Measurements from ENCODE around the gene SFSWAP. TPM values are rescaled to one million over a fixed set of nuclear protein-coding genes. Genes with fewer than 3 reads are reported as not detected.

SFSWAP gene
- total RNA-seq, 1 donor from 2014 or later: 24.3 TPM

DNA sequence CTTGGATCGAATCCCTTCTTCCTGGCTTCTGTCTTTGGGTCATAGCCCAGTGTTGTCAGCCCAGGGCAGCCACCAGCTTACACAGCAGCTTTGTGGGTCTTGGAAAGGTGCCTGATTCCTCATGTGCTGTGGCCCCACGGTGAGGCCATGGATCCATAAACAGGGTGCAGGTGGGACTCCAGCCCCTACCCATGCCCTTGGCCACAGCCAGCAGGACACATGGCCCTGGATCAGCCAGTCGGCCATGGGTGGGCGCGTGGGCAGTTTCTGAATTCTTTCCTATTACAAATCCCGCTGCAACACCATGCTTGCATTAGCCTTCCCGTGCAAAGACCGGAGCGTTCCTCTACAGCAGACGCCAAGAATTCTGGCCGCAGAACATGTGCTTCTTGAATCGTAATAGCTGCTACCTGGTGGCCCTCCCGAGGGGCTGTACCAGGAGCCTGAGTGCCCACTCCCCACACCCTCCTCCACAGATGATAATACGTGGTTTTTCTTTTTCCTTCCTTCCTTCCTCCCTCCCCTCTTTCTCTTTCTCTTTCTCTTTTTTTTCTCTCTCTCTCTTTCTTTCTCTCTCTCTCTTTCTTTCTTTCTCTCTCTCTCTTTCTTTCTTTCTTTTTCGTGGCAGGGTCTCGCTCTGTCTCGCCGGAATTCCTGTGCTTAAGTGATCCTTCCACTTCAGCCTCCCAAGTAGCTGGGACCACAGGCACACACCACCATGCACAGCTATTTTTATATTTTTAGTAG lies 114.4 kb downstream of the SFSWAP start:
- no peak for DNase-seq (ENCODE audit: low read depth)
- no peak overlapping the region for H3K4me3 ChIP-seq (ENCODE audit: low read depth, low read length)

DNA sequence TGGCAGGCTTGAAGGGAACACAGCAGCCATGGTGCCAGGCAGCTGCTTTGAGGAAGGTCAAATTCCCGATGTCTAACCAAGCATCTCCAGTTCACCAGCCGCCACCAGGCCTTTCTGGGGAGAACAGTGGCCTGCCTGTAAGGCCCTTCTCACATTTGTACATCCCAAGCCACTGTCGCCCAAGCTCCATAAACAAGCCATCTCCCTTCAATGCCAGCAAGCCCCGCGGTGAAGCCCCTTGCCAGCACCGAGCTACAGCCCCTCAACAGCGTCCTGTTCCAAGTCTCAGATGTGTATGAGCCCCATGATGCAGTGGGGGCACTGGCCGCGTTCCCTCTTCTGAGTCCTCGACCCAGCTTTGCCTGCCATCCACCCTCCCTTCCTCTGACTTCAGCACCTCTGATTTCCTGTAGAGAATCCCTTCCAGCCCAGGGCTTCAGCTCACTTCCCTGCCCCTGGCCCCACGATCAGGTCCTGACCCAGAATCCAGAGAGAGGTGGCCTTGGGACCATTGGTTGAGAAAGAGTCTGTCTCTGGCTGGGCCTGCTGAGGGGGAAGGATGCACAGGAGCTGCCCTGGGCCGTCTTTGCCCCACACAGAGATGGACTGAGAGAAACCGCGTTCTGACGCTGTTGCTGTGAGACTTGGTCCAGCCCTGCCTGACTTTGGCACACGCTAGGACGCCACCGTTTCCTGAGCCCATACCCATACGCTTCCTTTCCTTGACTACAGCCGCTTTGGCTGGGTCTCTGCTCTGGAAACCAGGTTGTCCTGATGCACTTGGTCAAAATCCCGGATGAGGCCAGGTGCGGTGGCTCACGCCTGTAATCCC lies 115.4 kb downstream of the SFSWAP start:
- TF ChIP-seq, protein P1, sequence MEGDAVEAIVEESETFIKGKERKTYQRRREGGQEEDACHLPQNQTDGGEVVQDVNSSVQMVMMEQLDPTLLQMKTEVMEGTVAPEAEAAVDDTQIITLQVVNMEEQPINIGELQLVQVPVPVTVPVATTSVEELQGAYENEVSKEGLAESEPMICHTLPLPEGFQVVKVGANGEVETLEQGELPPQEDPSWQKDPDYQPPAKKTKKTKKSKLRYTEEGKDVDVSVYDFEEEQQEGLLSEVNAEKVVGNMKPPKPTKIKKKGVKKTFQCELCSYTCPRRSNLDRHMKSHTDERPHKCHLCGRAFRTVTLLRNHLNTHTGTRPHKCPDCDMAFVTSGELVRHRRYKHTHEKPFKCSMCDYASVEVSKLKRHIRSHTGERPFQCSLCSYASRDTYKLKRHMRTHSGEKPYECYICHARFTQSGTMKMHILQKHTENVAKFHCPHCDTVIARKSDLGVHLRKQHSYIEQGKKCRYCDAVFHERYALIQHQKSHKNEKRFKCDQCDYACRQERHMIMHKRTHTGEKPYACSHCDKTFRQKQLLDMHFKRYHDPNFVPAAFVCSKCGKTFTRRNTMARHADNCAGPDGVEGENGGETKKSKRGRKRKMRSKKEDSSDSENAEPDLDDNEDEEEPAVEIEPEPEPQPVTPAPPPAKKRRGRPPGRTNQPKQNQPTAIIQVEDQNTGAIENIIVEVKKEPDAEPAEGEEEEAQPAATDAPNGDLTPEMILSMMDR (conservative IDR thresholded peaks at IDR 0.05; ENCODE audit: low read depth, low read length): no peak
- H3K4me3 ChIP-seq (ENCODE audit: low read depth, low read length): no peak overlapping the region

More for the DNA sequence above, 114.4 kb downstream of the SFSWAP start:
- TF ChIP-seq, protein P1 (conservative IDR thresholded peaks at IDR 0.05; ENCODE audit: low read depth, low read length): no peak

DNA sequence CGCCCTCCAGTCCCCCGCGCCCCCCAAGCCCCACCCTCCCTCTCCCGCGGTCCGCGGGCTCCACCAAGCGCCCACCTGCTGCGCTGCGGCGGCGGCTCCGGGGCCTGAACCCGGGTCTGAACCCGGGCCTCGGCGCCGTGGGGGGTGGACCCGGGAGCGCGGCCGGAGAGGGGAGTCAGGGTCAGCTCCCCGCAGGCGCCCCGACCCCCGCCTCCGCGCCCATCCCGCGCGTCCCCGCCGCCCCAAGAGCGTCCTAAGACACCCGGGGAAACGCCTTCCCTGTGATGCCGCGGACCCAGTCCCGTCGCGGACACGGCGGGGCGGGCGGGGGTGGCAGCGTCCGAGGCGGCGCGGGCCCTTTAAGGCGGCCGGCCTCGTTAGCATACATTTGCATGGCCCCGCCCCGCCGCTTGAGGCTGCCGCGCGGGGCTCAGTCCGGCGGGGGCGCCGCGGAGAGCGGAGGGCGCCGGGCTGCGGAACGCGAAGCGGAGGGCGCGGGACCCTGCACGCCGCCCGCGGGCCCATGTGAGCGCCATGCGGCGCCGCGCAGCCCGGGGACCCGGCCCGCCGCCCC lies 117.2 kb downstream of the SFSWAP start, which contains the start of gene MMP17:
Gene MMP17, plus strand, starts transcription at position 433 of the 574 bp plus-strand sequence. Its CDS starts 102 bp downstream, at position 535.
- DNase-seq (ENCODE audit: low read depth): no peak
- TF ChIP-seq, protein P1 (conservative IDR thresholded peaks at IDR 0.05; ENCODE audit: low read depth, low read length): no peak
- peak within 1 kb of the TSS; percentile 53 for H3K4me3 ChIP-seq (ENCODE audit: low read depth, low read length)

More for the DNA sequence above, 115.4 kb downstream of the SFSWAP start:
- no peak for DNase-seq (ENCODE audit: low read depth)

DNA sequence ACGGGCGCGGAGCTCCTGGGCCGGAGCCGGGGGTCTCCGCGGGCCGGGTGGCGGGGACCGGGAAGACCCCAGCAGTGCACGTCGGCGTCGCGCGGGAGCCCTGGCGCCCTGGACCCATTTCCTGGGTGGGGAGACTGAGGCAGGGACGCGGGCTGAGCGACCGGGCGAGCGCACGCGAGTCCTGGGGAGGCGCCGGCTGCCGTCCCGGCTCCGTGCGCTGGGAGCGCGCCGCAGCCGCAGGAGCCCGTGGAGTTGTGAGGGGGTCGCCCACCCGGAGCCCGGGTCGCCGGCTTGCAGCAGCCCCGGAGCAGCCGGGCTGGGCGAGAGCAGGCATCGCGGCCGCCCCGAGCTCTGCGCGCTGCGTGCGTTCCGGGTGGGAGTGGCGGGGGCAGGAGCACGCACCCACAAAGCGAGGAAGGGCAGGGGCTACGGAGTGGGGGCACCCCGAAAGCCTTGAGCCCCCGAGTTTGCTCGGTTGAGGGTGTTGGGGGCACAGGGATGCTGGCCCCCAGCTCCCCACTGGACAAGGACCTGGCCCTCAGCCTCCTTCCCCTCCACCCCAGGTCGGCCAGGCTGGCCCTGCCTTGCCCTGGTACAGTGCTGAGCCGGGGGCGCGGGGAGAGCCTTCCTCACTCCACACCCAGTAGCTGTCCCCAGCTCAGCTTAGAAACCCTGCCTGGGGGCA lies 117.9 kb downstream of the SFSWAP start:
- TF ChIP-seq, protein P1 (conservative IDR thresholded peaks at IDR 0.05; ENCODE audit: low read depth, low read length): no peak
- peak overlapping the region; percentile 53 for H3K4me3 ChIP-seq (ENCODE audit: low read depth, low read length)
- DNase-seq (ENCODE audit: low read depth): no peak

DNA sequence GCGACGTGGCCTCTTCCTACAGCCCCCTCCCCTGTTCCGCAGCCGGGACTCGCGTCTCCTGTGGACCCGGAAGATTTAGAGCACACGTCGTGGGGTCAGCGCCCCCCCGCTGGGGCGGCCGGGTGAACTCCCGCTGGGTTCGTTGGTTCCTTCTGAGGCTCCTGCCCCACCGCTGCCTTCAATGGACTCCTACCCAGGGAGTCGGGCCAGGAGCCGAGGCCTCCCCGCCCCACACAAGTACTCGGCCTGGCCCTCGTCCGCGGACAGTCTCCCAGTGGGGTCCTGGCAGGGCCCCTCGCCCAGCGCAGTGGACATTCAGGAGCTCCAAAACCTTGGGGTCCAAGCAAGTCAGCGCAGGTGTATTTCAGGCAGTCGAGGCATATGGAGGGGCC lies 118.5 kb downstream of the SFSWAP start:
- DNase-seq (ENCODE audit: low read depth): no peak
- peak overlapping the region; percentile 53 for H3K4me3 ChIP-seq (ENCODE audit: low read depth, low read length)
- TF ChIP-seq, protein P1 (conservative IDR thresholded peaks at IDR 0.05; ENCODE audit: low read depth, low read length): no peak

DNA sequence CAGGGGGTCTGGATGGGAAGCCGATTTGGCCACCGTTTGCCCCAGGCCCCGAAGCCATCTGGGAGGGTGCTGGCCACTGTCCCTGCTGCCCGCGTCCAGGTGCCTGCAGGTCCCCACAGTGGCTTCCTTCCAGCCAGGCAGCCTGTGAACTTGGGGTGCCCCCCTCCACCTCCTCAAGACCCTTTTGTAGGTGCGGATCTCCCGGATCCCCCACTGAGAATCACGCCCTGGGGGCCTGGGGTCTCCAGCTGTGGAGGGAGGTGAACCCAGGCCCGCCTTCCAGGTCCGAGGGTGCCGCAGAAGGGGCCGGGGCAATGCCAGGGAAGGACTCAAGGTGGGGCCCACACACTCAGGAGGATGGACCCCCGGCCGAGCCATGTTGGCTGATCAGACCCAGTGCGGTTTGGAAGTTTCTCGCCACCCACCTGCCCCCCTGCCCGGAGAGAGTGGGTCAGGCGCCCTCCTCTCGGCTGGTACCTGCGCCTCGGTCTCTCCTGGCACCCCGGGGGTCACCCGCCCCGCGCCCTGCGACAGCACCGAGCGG lies 119.0 kb downstream of the SFSWAP start:
- TF ChIP-seq, protein P1 (conservative IDR thresholded peaks at IDR 0.05; ENCODE audit: low read depth, low read length): no peak
- H3K4me3 ChIP-seq (ENCODE audit: low read depth, low read length): peak overlapping the region; percentile 53
- DNase-seq (ENCODE audit: low read depth): no peak

Data from epithelial cell of proximal tubule (primary cell).